Measurements from ENCODE around the gene SLC44A4.

DNA sequence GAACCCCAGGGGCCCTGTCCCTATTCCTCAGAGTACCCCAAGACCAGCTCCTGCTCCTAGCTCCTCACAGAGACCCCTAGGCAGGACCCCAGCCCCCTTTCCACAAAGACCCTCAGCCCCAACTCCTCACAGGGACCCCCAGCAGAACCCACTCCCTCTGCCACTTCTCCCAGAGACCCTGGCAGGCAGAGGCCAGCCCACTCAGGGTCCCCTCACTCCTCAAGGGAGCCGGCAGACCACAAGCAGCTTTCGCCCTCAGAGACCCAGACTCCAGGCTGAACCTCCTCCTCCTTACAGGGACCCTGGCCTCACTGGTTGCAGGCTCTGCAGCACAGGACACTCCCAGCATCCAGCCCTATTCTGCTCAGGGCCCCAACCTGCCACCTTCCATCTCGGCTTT is 575 bp downstream of the SLC44A4 start:
- TF ChIP-seq, protein P1, sequence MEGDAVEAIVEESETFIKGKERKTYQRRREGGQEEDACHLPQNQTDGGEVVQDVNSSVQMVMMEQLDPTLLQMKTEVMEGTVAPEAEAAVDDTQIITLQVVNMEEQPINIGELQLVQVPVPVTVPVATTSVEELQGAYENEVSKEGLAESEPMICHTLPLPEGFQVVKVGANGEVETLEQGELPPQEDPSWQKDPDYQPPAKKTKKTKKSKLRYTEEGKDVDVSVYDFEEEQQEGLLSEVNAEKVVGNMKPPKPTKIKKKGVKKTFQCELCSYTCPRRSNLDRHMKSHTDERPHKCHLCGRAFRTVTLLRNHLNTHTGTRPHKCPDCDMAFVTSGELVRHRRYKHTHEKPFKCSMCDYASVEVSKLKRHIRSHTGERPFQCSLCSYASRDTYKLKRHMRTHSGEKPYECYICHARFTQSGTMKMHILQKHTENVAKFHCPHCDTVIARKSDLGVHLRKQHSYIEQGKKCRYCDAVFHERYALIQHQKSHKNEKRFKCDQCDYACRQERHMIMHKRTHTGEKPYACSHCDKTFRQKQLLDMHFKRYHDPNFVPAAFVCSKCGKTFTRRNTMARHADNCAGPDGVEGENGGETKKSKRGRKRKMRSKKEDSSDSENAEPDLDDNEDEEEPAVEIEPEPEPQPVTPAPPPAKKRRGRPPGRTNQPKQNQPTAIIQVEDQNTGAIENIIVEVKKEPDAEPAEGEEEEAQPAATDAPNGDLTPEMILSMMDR (IDR thresholded peaks at IDR 0.05; ENCODE audit: low read length), result no peak
- TF ChIP-seq EZH2 (optimal IDR thresholded peaks at IDR 0.05; ENCODE audit: low read depth, low read length) (no peak), EZH2phosphoT487 (IDR thresholded peaks at IDR 0.05; ENCODE audit: low read length) (no peak)

All from MM.1S (cell line).